Mesenchymal stem cell (in vitro differentiated cells and primary cell): ENCODE results near the gene MN1.

Experiments
- DNase-seq: peaks from one replicate; pipeline ENCODE4 v3.0.0-alpha.2; 2013
- H2AFZ ChIP-seq: one replicate; pipeline ENCODE4 v1.6.1; 2013; ENCODE audit warnings: low read depth, mild to moderate bottlenecking, control low read depth, inconsistent platforms, low read length, moderate library complexity
- H2AK5ac ChIP-seq: 2 replicates; pipeline ENCODE4 v1.6.1; 2013; ENCODE audit warnings: low read length, moderate library complexity, mild to moderate bottlenecking, inconsistent platforms; ENCODE audit not compliant: severe bottlenecking
- H2BK120ac ChIP-seq: one replicate; pipeline ENCODE4 v1.6.1; 2013; ENCODE audit warnings: low read depth, mild to moderate bottlenecking, inconsistent platforms, low read length, moderate library complexity
- H2BK12ac ChIP-seq, 2 experiments: one replicate each; pipeline ENCODE4 v1.6.1; 2013; ENCODE audit warnings: inconsistent platforms in 2 of 2, low read length in 2 of 2, mild to moderate bottlenecking in 2 of 2, moderate library complexity in 2 of 2, control low read depth in 1 of 2
- H2BK15ac ChIP-seq: one replicate; pipeline ENCODE4 v1.6.1; 2013; ENCODE audit warnings: mild to moderate bottlenecking, low read depth, inconsistent platforms; ENCODE audit not compliant: poor library complexity, severe bottlenecking
- H2BK5ac ChIP-seq: 2 replicates; pipeline ENCODE4 v1.6.1; 2013; ENCODE audit warnings: low read depth, mild to moderate bottlenecking, low read length, control low read depth, inconsistent platforms; ENCODE audit not compliant: poor library complexity, severe bottlenecking
- H3K14ac ChIP-seq, 2 experiments: one replicate each; pipeline ENCODE4 v1.6.1; 2013; ENCODE audit warnings: inconsistent platforms in 2 of 2, low read length in 2 of 2, control low read depth in 1 of 2, mild to moderate bottlenecking in 1 of 2, moderate library complexity in 1 of 2
- H3K18ac ChIP-seq, 2 experiments: one replicate each; pipeline ENCODE4 v1.6.1; 2013; ENCODE audit warnings: inconsistent platforms in 2 of 2, low read length in 2 of 2, control low read depth in 1 of 2, low read depth in 1 of 2, mild to moderate bottlenecking in 1 of 2
- H3K23ac ChIP-seq, 2 experiments: one replicate each; pipeline ENCODE4 v1.6.1; 2013; ENCODE audit warnings: inconsistent platforms in 2 of 2, low read length in 2 of 2, mild to moderate bottlenecking in 2 of 2, moderate library complexity in 2 of 2, control low read depth in 1 of 2
- H3K27ac ChIP-seq: 2 replicates; pipeline ENCODE4 v1.5.1; 2013; ENCODE audit warnings: mild to moderate bottlenecking, moderate library complexity, low read length, control low read depth, inconsistent platforms; ENCODE audit not compliant: poor library complexity, severe bottlenecking
- H3K27me3 ChIP-seq, 2 experiments: 2 replicates each; pipeline versions ENCODE4 v1.6.1 to v1.7.0; 2013; ENCODE audit warnings: low read length in 2 of 2, mild to moderate bottlenecking in 2 of 2, moderate library complexity in 2 of 2, control low read depth in 1 of 2, inconsistent platforms in 1 of 2; ENCODE audit not compliant: control insufficient read depth in 1 of 2, insufficient read depth in 1 of 2
- H3K36me3 ChIP-seq, 2 experiments: 2 replicates each; pipeline versions ENCODE4 v1.6.1 to v1.7.0; 2013; ENCODE audit warnings: low read length in 2 of 2, control low read depth in 1 of 2, inconsistent platforms in 1 of 2, low read depth in 1 of 2, mild to moderate bottlenecking in 1 of 2; ENCODE audit not compliant: insufficient read depth in 2 of 2, control insufficient read depth in 1 of 2
- H3K4ac ChIP-seq, 2 experiments: one replicate each; pipeline ENCODE4 v1.6.1; 2013; ENCODE audit warnings: inconsistent platforms in 2 of 2, low read length in 2 of 2, mild to moderate bottlenecking in 2 of 2, moderate library complexity in 2 of 2, control low read depth in 1 of 2, low read depth in 1 of 2
- H3K4me1 ChIP-seq: 2 replicates; pipeline ENCODE4 v1.6.1; 2013; ENCODE audit warnings: low read depth, low read length, control low read depth; ENCODE audit not compliant: control insufficient read depth, insufficient read depth
- H3K4me2 ChIP-seq: 2 replicates; pipeline ENCODE4 v1.6.1; 2013; ENCODE audit warnings: low read length, mild to moderate bottlenecking, inconsistent platforms; ENCODE audit not compliant: poor library complexity, severe bottlenecking
- H3K4me3 ChIP-seq, 2 experiments: 2 replicates each; pipeline versions ENCODE4 v1.5.1 to v1.7.0; 2013; ENCODE audit warnings: low read length in 2 of 2, mild to moderate bottlenecking in 2 of 2, control low read depth in 1 of 2, low read depth in 1 of 2; ENCODE audit not compliant: insufficient read depth in 1 of 2
- H3K79me1 ChIP-seq: replicated peaks from 2 replicates; pipeline ENCODE4 v1.6.1; 2013; ENCODE audit warnings: mild to moderate bottlenecking, control low read depth, low read length, inconsistent platforms; ENCODE audit not compliant: poor library complexity, severe bottlenecking
- H3K9ac ChIP-seq: 2 replicates; pipeline ENCODE4 v1.7.0; 2013; ENCODE audit warnings: mild to moderate bottlenecking, low read length, moderate library complexity
- H3K9me3 ChIP-seq: 2 replicates; pipeline ENCODE4 v1.7.0; 2013; ENCODE audit warnings: mild to moderate bottlenecking, low read length; ENCODE audit not compliant: control insufficient read depth
- H4K8ac ChIP-seq: one replicate; pipeline ENCODE4 v1.6.1; 2013; ENCODE audit warnings: inconsistent platforms, mild to moderate bottlenecking, low read length, moderate library complexity
- H4K91ac ChIP-seq: one replicate; pipeline ENCODE4 v1.6.1; 2013; ENCODE audit warnings: mild to moderate bottlenecking, low read length, inconsistent platforms
- WGBS: methylation state at CpG from one replicate; pipeline ENCODE4 v1.1.7; 2013; ENCODE audit warnings: mixed read lengths; 5-methylcytosine and 5-hydroxymethylcytosine counted together

MN1 gene

DNA sequence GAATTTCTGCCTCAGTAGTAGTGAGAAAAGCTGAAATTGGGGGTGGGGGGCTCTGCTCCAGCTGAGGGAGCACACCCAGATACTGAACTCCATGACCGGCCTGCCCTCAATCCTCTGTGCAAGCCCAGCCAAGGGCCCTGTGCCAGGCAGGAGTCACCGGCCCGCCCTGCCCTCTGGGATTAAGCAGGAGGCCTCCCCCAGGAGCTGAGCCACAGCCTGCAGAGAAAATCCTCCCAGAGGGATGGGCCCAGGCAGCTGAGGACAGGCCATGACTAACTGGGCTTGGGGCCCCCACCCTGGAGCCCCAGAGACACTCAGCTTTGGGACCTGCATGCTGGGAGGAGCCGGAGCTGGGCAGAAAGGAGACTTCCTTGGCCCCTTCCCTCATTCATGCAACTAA is 48.8 kb downstream of the MN1 start:
- H2BK15ac ChIP-seq = no peak overlapping the region
- no peak overlapping the region for H3K23ac ChIP-seq
- no peak overlapping the region for H4K8ac ChIP-seq
- H3K4ac ChIP-seq = no peak overlapping the region
- no peaks in the 10 kb centered on the region for H3K9me3 ChIP-seq
- H3K36me3 ChIP-seq = peaks cover 0 to 45% of the 10 kb centered on the region in 2 experiments
- peaks cover 38% of the 10 kb centered on the region for H3K79me1 ChIP-seq
- H3K4me2 ChIP-seq = no peak overlapping the region
- no peak overlapping the region for H3K27ac ChIP-seq
- H2BK120ac ChIP-seq = no peak overlapping the region
- H4K91ac ChIP-seq = no peak overlapping the region
- H3K4me1 ChIP-seq = peaks cover 56% of the 10 kb centered on the region
- no peak overlapping the region for H3K14ac ChIP-seq
- 83% methylated on average over 4 of the region's 4 CpGs for WGBS
- no peak overlapping the region for H3K18ac ChIP-seq
- no peak overlapping the region for H3K4me3 ChIP-seq
- H2AK5ac ChIP-seq = no peak overlapping the region
- H3K27me3 ChIP-seq = no peaks in the 10 kb centered on the region
- DNase-seq = peak; percentile 26
- H3K9ac ChIP-seq = no peak overlapping the region
- no peak overlapping the region for H2AFZ ChIP-seq
- no peak overlapping the region for H2BK5ac ChIP-seq
- H2BK12ac ChIP-seq = no peak overlapping the region

DNA sequence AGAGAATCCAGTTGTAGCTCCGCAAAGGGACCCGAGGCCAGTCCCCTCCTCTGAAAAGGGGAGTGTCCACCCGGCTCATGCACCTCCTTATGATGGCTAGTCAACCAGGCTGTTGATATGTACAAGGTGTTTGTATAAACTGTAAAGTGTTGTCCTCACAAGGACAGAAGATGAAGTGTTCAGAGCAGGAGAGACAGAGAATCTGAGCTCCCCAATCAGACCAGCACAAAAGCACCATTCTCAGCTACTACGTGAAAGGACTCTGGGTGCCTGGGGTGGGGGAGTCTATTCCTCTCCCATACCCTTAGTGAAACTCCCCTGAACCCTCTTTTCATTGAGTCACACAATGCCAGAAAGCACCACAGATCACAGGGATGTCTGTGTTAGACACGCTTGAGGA is 49.4 kb downstream of the MN1 start:
- H3K27ac ChIP-seq = no peak overlapping the region
- H2AK5ac ChIP-seq = no peak overlapping the region
- 97% methylated on average over 5 of the region's 5 CpGs for WGBS
- no peak overlapping the region for H2BK120ac ChIP-seq
- H3K23ac ChIP-seq = no peak overlapping the region
- H2BK15ac ChIP-seq = no peak overlapping the region
- no peak overlapping the region for H3K9ac ChIP-seq
- peaks cover 37% of the 10 kb centered on the region for H3K79me1 ChIP-seq
- no peak overlapping the region for H3K4ac ChIP-seq
- no peaks in the 10 kb centered on the region for H3K27me3 ChIP-seq
- peaks cover 0 to 44% of the 10 kb centered on the region in 2 experiments for H3K36me3 ChIP-seq
- no peak overlapping the region for H3K4me3 ChIP-seq
- H2BK5ac ChIP-seq = no peak overlapping the region
- no peak overlapping the region for H4K91ac ChIP-seq
- no peak for DNase-seq
- no peaks in the 10 kb centered on the region for H3K9me3 ChIP-seq
- no peak overlapping the region for H2BK12ac ChIP-seq
- no peak overlapping the region for H4K8ac ChIP-seq
- no peak overlapping the region for H3K18ac ChIP-seq
- H3K4me1 ChIP-seq = peaks cover 52% of the 10 kb centered on the region
- H3K14ac ChIP-seq = no peak overlapping the region
- H2AFZ ChIP-seq = no peak overlapping the region
- H3K4me2 ChIP-seq = no peak overlapping the region

DNA sequence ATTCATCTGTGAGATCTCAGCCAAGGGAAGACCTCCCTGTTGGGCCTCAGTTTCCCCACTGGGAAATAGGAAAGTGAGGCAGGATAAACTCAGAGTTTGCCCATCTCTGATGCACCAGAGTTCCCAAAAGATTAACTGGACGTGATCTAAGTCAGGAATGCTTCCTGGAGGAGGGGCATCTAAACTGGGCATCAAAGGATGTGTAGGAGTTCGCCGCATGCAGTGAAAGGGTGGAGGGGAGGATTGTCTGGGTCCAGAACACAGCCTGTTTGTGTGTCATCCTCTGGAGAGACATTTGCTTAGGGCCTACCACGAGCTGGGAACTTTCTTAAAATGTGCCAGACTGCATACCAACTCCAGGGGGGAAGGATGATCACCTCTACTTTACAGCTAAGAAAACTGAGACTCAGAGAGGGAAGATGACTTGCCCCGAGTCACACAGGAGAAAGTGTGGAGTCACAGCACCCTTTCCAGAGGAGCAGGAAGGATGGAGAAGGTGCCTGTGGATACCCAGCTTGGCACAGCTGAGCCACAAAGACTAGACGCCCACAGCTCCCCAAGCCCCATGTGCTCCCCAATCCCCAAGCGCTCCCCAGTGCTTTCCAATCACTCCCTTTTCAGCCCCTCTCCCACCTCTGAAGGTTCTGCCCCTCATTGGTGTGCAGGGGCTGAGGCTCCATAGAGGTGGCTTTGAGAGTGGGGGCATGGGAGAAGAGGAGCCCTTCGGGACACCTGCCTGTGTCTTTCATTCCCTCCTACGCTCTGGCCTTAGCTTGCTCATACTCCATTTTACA is 50.1 kb downstream of the MN1 start:
- H2BK15ac ChIP-seq = no peak overlapping the region
- H3K9ac ChIP-seq = peak overlapping the region; percentile 72
- H3K4ac ChIP-seq = no peak overlapping the region
- H3K4me2 ChIP-seq = no peak overlapping the region
- H3K79me1 ChIP-seq = peaks cover 37% of the 10 kb centered on the region
- DNase-seq = no peak
- H2BK12ac ChIP-seq = no peak overlapping the region
- no peaks in the 10 kb centered on the region for H3K27me3 ChIP-seq
- peaks cover 0 to 45% of the 10 kb centered on the region in 2 experiments for H3K36me3 ChIP-seq
- H3K4me3 ChIP-seq = no peak overlapping the region
- 78% methylated on average over 5 of the region's 9 CpGs for WGBS
- no peak overlapping the region for H2BK5ac ChIP-seq
- no peaks in the 10 kb centered on the region for H3K9me3 ChIP-seq
- H2AFZ ChIP-seq = no peak overlapping the region
- H3K14ac ChIP-seq = no peak overlapping the region
- H3K18ac ChIP-seq = peak overlapping the region in 1 of 2 experiments; percentile 54
- H3K4me1 ChIP-seq = peaks cover 51% of the 10 kb centered on the region
- peak overlapping the region; percentile 3 for H2AK5ac ChIP-seq
- H3K27ac ChIP-seq = no peak overlapping the region
- no peak overlapping the region for H4K8ac ChIP-seq
- no peak overlapping the region for H4K91ac ChIP-seq
- H2BK120ac ChIP-seq = no peak overlapping the region
- no peak overlapping the region for H3K23ac ChIP-seq

DNA sequence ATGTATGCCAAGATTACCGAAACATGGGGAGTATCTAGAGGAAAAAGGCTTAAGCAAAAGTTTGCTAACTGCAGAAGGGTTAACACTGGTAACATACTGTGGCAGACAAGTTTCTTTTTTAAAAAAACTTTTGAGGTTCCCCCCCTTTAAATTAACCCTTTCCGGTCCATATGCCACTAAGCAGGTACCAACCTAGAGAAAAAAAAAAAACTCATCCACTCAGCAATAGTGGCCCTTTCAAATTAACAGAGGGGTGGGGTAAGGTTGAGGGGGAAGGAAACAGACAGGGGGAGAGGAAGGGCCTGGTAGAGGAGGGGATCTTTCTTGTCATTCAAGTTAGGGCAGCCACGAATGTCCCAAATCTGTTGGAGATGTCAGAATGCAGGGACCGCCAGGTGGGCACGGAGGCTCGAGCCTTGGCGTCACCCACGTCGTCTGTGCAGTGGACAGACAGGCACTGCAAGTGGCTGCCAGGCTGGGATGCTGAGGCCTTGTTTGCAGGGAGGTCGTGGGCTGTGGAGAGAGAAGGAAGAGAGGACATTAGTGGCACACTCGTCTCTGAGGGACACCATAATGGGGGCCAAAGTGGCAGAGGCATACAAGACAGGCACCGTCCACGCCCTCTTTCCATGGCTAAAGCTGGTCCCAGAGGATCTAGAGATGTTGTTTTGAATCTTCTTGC is 50.8 kb downstream of the MN1 start:
- Histone ChIP-seq H2BK120ac (no peak overlapping the region), H3K79me1 (peaks cover 31% of the 10 kb centered on the region), H3K4me3 (no peak overlapping the region), H3K23ac (no peak overlapping the region), H3K36me3 (peaks cover 0 to 40% of the 10 kb centered on the region in 2 experiments), H3K18ac (peak overlapping the region in 1 of 2 experiments; percentile 54), H2BK12ac (peak overlapping the region in 1 of 2 experiments; percentile 79), H3K9ac (peak overlapping the region; percentile 72), H4K8ac (no peak overlapping the region), H3K4ac (no peak overlapping the region), H3K9me3 (no peaks in the 10 kb centered on the region), H4K91ac (no peak overlapping the region), H2AFZ (no peak overlapping the region), H3K27ac (no peak overlapping the region), H3K4me2 (no peak overlapping the region), H3K14ac (peak overlapping the region in 1 of 2 experiments; percentile 37), H2BK15ac (no peak overlapping the region), H2AK5ac (peak overlapping the region; percentile 2), H2BK5ac (no peak overlapping the region), H3K27me3 (no peaks in the 10 kb centered on the region), H3K4me1 (peaks cover 48% of the 10 kb centered on the region)
- DNase-seq = no peak
- WGBS = 87% methylated on average over 12 of the region's 13 CpGs
